IMR-90 (cell line): ENCODE results near the gene CDC42BPG. TPM values are rescaled to one million over a fixed set of nuclear protein-coding genes. Genes with fewer than 3 reads are reported as not detected.

Experiments
- ATAC-seq: fragments of 200-7000 bp; cut with Tn5 transposase; 2 replicates; pipeline ENCODE4 v1.9.1; 2020; ENCODE audit warnings: low read depth, mild to moderate bottlenecking, moderate library complexity
- BruUV-seq: library from RNA; stranded (reverse); fragments of 400-500 nt; replicated peaks from 2 replicates; lab custom pipeline; 2021; lab: Mats Ljungman, UMichigan
- CTCF ChIA-PET: fragments of 300-600 bp; formaldehyde crosslinking; extraction: SDS; loops from one replicate; lab custom pipeline; 2021; ENCODE audit warnings: antibody characterized with exemption; lab: Yijun Ruan, JAX
- POLR2A ChIA-PET: fragments of 300-600 bp; sonication (Branson Sonifier 250); formaldehyde crosslinking; loops from one replicate; lab custom pipeline; 2022; ENCODE audit warnings: antibody characterized with exemption; ENCODE audit not compliant: unreplicated experiment; lab: Charles Lee
- DNase-seq: peaks from one replicate; pipeline ENCODE4 v3.0.0; 2013
- H2AFZ ChIP-seq: replicated peaks from 2 replicates; pipeline ENCODE3; 2013; ENCODE audit warnings: low read length, mild to moderate bottlenecking; ENCODE audit not compliant: poor library complexity
- H2AK5ac ChIP-seq: 2 replicates; pipeline ENCODE4 v1.6.1; 2013; ENCODE audit warnings: low read depth, low read length, inconsistent platforms
- H2AK9ac ChIP-seq: replicated peaks from 2 replicates; pipeline ENCODE3; 2013; ENCODE audit warnings: mild to moderate bottlenecking, low read depth, low read length, moderate library complexity; ENCODE audit not compliant: poor library complexity
- H2BK120ac ChIP-seq: 2 replicates; pipeline ENCODE4 v1.6.1; 2013; ENCODE audit warnings: low read depth, low read length, inconsistent platforms
- H2BK15ac ChIP-seq: 3 replicates; pipeline ENCODE4 v1.6.1; 2013; ENCODE audit warnings: low read depth, low read length, inconsistent platforms
- H2BK20ac ChIP-seq: 2 replicates; pipeline ENCODE4 v1.6.1; 2013; ENCODE audit warnings: low read depth, mild to moderate bottlenecking, inconsistent platforms, low read length, moderate library complexity
- H2BK5ac ChIP-seq: 2 replicates; pipeline ENCODE4 v1.6.1; 2013; ENCODE audit warnings: mild to moderate bottlenecking, low read depth, low read length, inconsistent platforms; ENCODE audit not compliant: poor library complexity, severe bottlenecking
- H3K14ac ChIP-seq: replicated peaks from 2 replicates; pipeline ENCODE4 v1.6.1; 2013; ENCODE audit warnings: low read depth, low read length, inconsistent platforms
- H3K18ac ChIP-seq: 2 replicates; pipeline ENCODE4 v1.6.1; 2013; ENCODE audit warnings: low read depth, low read length, control low read depth
- H3K23ac ChIP-seq: 2 replicates; pipeline ENCODE4 v1.6.1; 2013; ENCODE audit warnings: low read depth, low read length, inconsistent platforms
- H3K27ac ChIP-seq: 2 replicates; pipeline ENCODE4 v1.5.1; 2013; ENCODE audit warnings: mild to moderate bottlenecking, control low read depth, low read length; ENCODE audit not compliant: insufficient read depth
- H3K27me3 ChIP-seq: 2 replicates; pipeline ENCODE4 v1.6.1; 2013; ENCODE audit warnings: low read length; ENCODE audit not compliant: control insufficient read depth, insufficient read depth
- H3K36me3 ChIP-seq: 2 replicates; pipeline ENCODE4 v1.6.1; 2013; ENCODE audit warnings: low read length, mixed read lengths; ENCODE audit not compliant: control insufficient read depth, insufficient read depth
- H3K4ac ChIP-seq: 2 replicates; pipeline ENCODE4 v1.6.1; 2013; ENCODE audit warnings: low read depth, low read length, inconsistent platforms
- H3K4me1 ChIP-seq: 2 replicates; pipeline ENCODE4 v1.6.1; 2013; ENCODE audit warnings: low read length, mixed read lengths; ENCODE audit not compliant: control insufficient read depth, insufficient read depth
- H3K4me2 ChIP-seq: 2 replicates; pipeline ENCODE4 v1.6.1; 2013; ENCODE audit warnings: low read depth, mild to moderate bottlenecking, control low read depth, low read length, moderate library complexity
- H3K4me3 ChIP-seq: 2 replicates; pipeline ENCODE4 v1.5.1; 2013; ENCODE audit warnings: low read depth, mild to moderate bottlenecking, control low read depth, low read length, moderate library complexity; ENCODE audit not compliant: insufficient read depth
- H3K56ac ChIP-seq: 2 replicates; pipeline ENCODE4 v1.6.1; 2013; ENCODE audit warnings: low read length, inconsistent platforms; ENCODE audit not compliant: insufficient read depth; ENCODE audit errors: extremely low read depth
- H3K79me1 ChIP-seq, 2 experiments: 2 replicates each; pipeline ENCODE4 v1.6.1; 2013; ENCODE audit warnings: low read length in 2 of 2, inconsistent platforms in 1 of 2, low read depth in 1 of 2
- H3K9ac ChIP-seq: 2 replicates; pipeline ENCODE4 v1.6.1; 2013; ENCODE audit warnings: low read depth, low read length, control low read depth
- H3K9me1 ChIP-seq: 2 replicates; pipeline ENCODE4 v1.6.1; 2013; ENCODE audit warnings: low read length, inconsistent platforms; ENCODE audit not compliant: insufficient read depth
- H3K9me3 ChIP-seq: 2 replicates; pipeline ENCODE4 v1.6.1; 2013; ENCODE audit warnings: low read length; ENCODE audit not compliant: control insufficient read depth, insufficient read depth
- H4K20me1 ChIP-seq: 2 replicates; pipeline ENCODE4 v1.6.1; 2013; ENCODE audit warnings: low read length, inconsistent platforms; ENCODE audit not compliant: insufficient read depth
- H4K5ac ChIP-seq: 2 replicates; pipeline ENCODE4 v1.6.1; 2013; ENCODE audit warnings: mild to moderate bottlenecking, low read depth, low read length, control low read depth
- H4K8ac ChIP-seq, 2 experiments: 2 replicates each; pipeline ENCODE4 v1.6.1; 2013; ENCODE audit warnings: low read depth in 2 of 2, low read length in 2 of 2, control low read depth in 1 of 2, inconsistent platforms in 1 of 2
- H4K91ac ChIP-seq: 2 replicates; pipeline ENCODE4 v1.6.1; 2013; ENCODE audit warnings: low read depth, low read length, inconsistent platforms; ENCODE audit not compliant: insufficient read depth
- BHLHE40 ChIP-seq: fragments of 150-350 bp; IDR thresholded peaks from 2 replicates; pipeline ENCODE4 v1.6.1; 2016; ENCODE audit warnings: mild to moderate bottlenecking, low read depth, low read length
- CEBPB ChIP-seq: IDR thresholded peaks from 2 replicates; pipeline ENCODE4 v1.6.1; 2012; ENCODE audit warnings: low read depth, low read length, improper control_type of control experiment
- CHD1 ChIP-seq: IDR thresholded peaks from 2 replicates; pipeline ENCODE4 v1.6.1; 2012; ENCODE audit warnings: low read depth, low read length, improper control_type of control experiment
- MAFK ChIP-seq: IDR thresholded peaks from 2 replicates; pipeline ENCODE4 v1.6.1; 2012; ENCODE audit warnings: low read depth, low read length, improper control_type of control experiment
- MAZ ChIP-seq: IDR thresholded peaks from 2 replicates; pipeline ENCODE4 v1.6.1; 2012; ENCODE audit warnings: low read depth, mild to moderate bottlenecking, low read length, improper control_type of control experiment, moderate library complexity, borderline replicate concordance
- NFE2L2 ChIP-seq: fragments of 150-350 bp; IDR thresholded peaks from 2 replicates; pipeline ENCODE4 v1.6.1; 2016; ENCODE audit warnings: low read depth, mild to moderate bottlenecking, low read length
- POLR2A ChIP-seq: IDR thresholded peaks from 2 replicates; pipeline ENCODE4 v1.6.1; 2012; ENCODE audit warnings: mild to moderate bottlenecking, low read depth, low read length
- RAD21 ChIP-seq: IDR thresholded peaks from 2 replicates; pipeline ENCODE4 v1.6.1; 2012; ENCODE audit warnings: low read length, improper control_type of control experiment
- RCOR1 ChIP-seq: IDR thresholded peaks from 2 replicates; pipeline ENCODE4 v1.6.1; 2012; ENCODE audit warnings: mild to moderate bottlenecking, low read length, improper control_type of control experiment; ENCODE audit not compliant: insufficient replicate concordance
- RFX5 ChIP-seq: IDR thresholded peaks from 2 replicates; pipeline ENCODE4 v1.8.0; 2012; ENCODE audit warnings: low read depth, mild to moderate bottlenecking, low read length, moderate library complexity
- SMC3 ChIP-seq: fragments of 150-350 bp; IDR thresholded peaks from 2 replicates; pipeline ENCODE4 v1.6.1; 2016; ENCODE audit warnings: low read depth, mild to moderate bottlenecking, antibody characterized with exemption, low read length, moderate library complexity
- whole genome bisulfite sequencing, 2 experiments: methylation state at CpG; one replicate each; pipeline versions ENCODE4 v1.1.5 to v1.1.7; 2013; ENCODE audit warnings: missing lambda C conversion rate in 2 of 2; ENCODE audit not compliant: insufficient read length in 1 of 2; ENCODE audit errors: extremely low coverage in 2 of 2; 5-methylcytosine and 5-hydroxymethylcytosine counted together
- dilution Hi-C: fragments of 300-500 bp; cut with HindIII; formaldehyde crosslinking; loops from one replicate; pipeline ENCODE4 v1.14.3; 2018; ENCODE audit warnings: low sequenced_read_pairs; ENCODE audit not compliant: unreplicated experiment
- in situ Hi-C: fragments of 300-500 bp; cut with MboI; formaldehyde crosslinking; loops from 3 replicates; pipeline ENCODE4 v1.14.3; 2019; ENCODE audit warnings: low sequenced_read_pairs, inconsistent platforms, mixed read lengths
- intact Hi-C: fragments of 100-400 bp; cut with micrococcal nuclease; formaldehyde crosslinking; loops from 2 replicates; pipeline ENCODE4 v1.10.0; 2022
- polyA plus RNA-seq, 3 experiments: library from polyadenylated mRNA; depleted of rRNA; stranded (reverse); fragments of >200 nt; gene quantifications; 2 replicates each; pipeline ENCODE4 v1.2.3, GENCODE V29; 2012; ENCODE audit warnings: low replicate concordance in 1 of 3
- total RNA-seq: library from RNA; depleted of rRNA; stranded (reverse); fragments of >200 nt; gene quantifications from 2 replicates; pipeline ENCODE4 v1.2.3, GENCODE V29; 2012
- TF ChIP-seq, protein P1 (sequence below): conservative IDR thresholded peaks from 2 replicates; pipeline ENCODE4 v1.5.1; 2012; ENCODE audit warnings: mild to moderate bottlenecking, low read depth, low read length, improper control_type of control experiment

CDC42BPG gene
- total and polyA plus RNA-seq, 2 of the 4 experiments (the other 2 are of a cell fraction) = under 0.01 to 0.12 TPM

GRCh38 chr11:64856382-64857227 is 12.2 kb upstream of the CDC42BPG start (continued):
- TF ChIP-seq RFX5 (no peak), MAZ (peak; percentile 48; the same call in 1 of the 2 replicates)

GRCh38 chr11:64855596-64856304 is 11.3 kb upstream of the CDC42BPG start:
- 89% methylated on average over 5 of the region's 22 CpGs; no CpG with 5 or more reads in 1 of the 2 experiments for WGBS, 2 experiments
- peaks cover 29% of the 10 kb centered on the region for H3K4me1 ChIP-seq

More at GRCh38 chr11:64855596-64856304, 11.3 kb upstream of the CDC42BPG start:
- no peak for DNase-seq
- peaks cover 28 to 85% of the 10 kb centered on the region in 2 experiments for H3K79me1 ChIP-seq
- H4K8ac ChIP-seq = peak overlapping the region; percentile 78 to 96
- peak overlapping the region; percentile 97 for H4K91ac ChIP-seq
- TF ChIP-seq CEBPB = no peak
- TF ChIP-seq RCOR1 = no peak
- no peak for TF ChIP-seq SMC3
- TF ChIP-seq, protein P1, sequence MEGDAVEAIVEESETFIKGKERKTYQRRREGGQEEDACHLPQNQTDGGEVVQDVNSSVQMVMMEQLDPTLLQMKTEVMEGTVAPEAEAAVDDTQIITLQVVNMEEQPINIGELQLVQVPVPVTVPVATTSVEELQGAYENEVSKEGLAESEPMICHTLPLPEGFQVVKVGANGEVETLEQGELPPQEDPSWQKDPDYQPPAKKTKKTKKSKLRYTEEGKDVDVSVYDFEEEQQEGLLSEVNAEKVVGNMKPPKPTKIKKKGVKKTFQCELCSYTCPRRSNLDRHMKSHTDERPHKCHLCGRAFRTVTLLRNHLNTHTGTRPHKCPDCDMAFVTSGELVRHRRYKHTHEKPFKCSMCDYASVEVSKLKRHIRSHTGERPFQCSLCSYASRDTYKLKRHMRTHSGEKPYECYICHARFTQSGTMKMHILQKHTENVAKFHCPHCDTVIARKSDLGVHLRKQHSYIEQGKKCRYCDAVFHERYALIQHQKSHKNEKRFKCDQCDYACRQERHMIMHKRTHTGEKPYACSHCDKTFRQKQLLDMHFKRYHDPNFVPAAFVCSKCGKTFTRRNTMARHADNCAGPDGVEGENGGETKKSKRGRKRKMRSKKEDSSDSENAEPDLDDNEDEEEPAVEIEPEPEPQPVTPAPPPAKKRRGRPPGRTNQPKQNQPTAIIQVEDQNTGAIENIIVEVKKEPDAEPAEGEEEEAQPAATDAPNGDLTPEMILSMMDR = no peak
- TF ChIP-seq CHD1 = no peak
- TF ChIP-seq NFE2L2 = no peak
- TF ChIP-seq POLR2A = no peak
- no peak for TF ChIP-seq MAZ
- no peak for TF ChIP-seq BHLHE40
- no peak for TF ChIP-seq RFX5
- TF ChIP-seq MAFK = no peak
- no peak for TF ChIP-seq RAD21
- peak overlapping the region; percentile 100 for H2AK5ac ChIP-seq
- peak overlapping the region; percentile 98 for H3K14ac ChIP-seq
- peak overlapping the region; percentile 66 for H3K56ac ChIP-seq
- peaks cover 5% of the 10 kb centered on the region; the same call in 1 of the 2 replicates for H4K20me1 ChIP-seq
- in situ Hi-C loops = no loop called here
- no peak for ATAC-seq
- H3K18ac ChIP-seq = peak overlapping the region; percentile 22
- dilution Hi-C loops = no loop called here
- peaks cover 25% of the 10 kb centered on the region for H3K9me1 ChIP-seq
- H3K36me3 ChIP-seq = peaks cover 52% of the 10 kb centered on the region
- H3K4me3 ChIP-seq = no peak overlapping the region
- H3K9me3 ChIP-seq = no peaks in the 10 kb centered on the region
- peak overlapping the region; percentile 85 for H2BK5ac ChIP-seq
- intact Hi-C loops = loop anchor here (2.0 kb wide), 1 partner anchor 61 kb away; the partner anchor contains the start of gene ATG2A
- BruUV-seq = no TSS peak
- peak overlapping the region; percentile 93 for H2BK20ac ChIP-seq
- H2AFZ ChIP-seq = peak overlapping the region; percentile 82
- H3K23ac ChIP-seq = peak overlapping the region; percentile 85; the same call in 1 of the 2 replicates
- peak overlapping the region; percentile 95 for H2BK120ac ChIP-seq
- H3K4ac ChIP-seq = peak overlapping the region; percentile 99
- no peak overlapping the region for H3K9ac ChIP-seq
- H4K5ac ChIP-seq = peak overlapping the region; percentile 7
- H2AK9ac ChIP-seq = peak overlapping the region; percentile 97
- POLR2A ChIA-PET = no interaction called here
- CTCF ChIA-PET = interaction anchor here (1.0 kb wide), 1 partner anchor 32 kb away, joined by 4 read pairs; no protein-coding TSS in a partner anchor
- peak overlapping the region; percentile 99 for H2BK15ac ChIP-seq
- H3K27ac ChIP-seq = peak overlapping the region; percentile 74
- H3K27me3 ChIP-seq = no peaks in the 10 kb centered on the region
- H3K4me2 ChIP-seq = no peak overlapping the region
